CD4-positive, alpha-beta T cell (primary cell): Measurements from ENCODE around the gene OR6C70. TPM values are rescaled to one million over a fixed set of nuclear protein-coding genes. Genes with fewer than 3 reads are reported as not detected.
"Not testable (repeated sequence)": the region's sequence is repeated elsewhere in the genome, so short reads cannot be mapped to it uniquely, and the experiment has no call there.

Experiments
- ATAC-seq: fragments of 200-7000 bp; cut with Tn5 transposase; one replicate; pipeline ENCODE4 v1.10.0; 2022; ENCODE audit warnings: mild to moderate bottlenecking; ENCODE audit not compliant: poor library complexity
- CTCF ChIA-PET: fragments of 350-600 bp; sonication (Branson Sonifier 250); formaldehyde crosslinking; loops from one replicate; lab custom pipeline; 2021; ENCODE audit warnings: antibody characterized with exemption, inconsistent platforms; lab: Charles Lee
- POLR2A ChIA-PET: fragments of 350-600 bp; sonication (Branson Sonifier 250); formaldehyde crosslinking; loops from one replicate; lab custom pipeline; 2021; ENCODE audit warnings: antibody characterized with exemption, inconsistent platforms; lab: Charles Lee
- DNase-seq, 14 experiments: peaks; one replicate each; pipeline ENCODE4 v3.0.0-alpha.2; 2013 to 2020; ENCODE audit warnings: mixed read lengths in 2 of 14
- H3K27ac ChIP-seq, 2 donors: one replicate each; pipeline versions ENCODE4 v1.5.1 to v1.7.0; 2013; ENCODE audit warnings: low read length in 2 of 2, low read depth in 1 of 2, mild to moderate bottlenecking in 1 of 2
- H3K27me3 ChIP-seq, 2 experiments: 1 replicate in 1 of 2; 2 replicates in 1 of 2; pipeline versions ENCODE4 v1.6.1 to v1.7.0; 2013; ENCODE audit warnings: low read length in 2 of 2, control low read depth in 1 of 2, mild to moderate bottlenecking in 1 of 2, moderate library complexity in 1 of 2; ENCODE audit not compliant: insufficient read depth in 2 of 2, control insufficient read depth in 1 of 2
- H3K36me3 ChIP-seq: one replicate; pipeline ENCODE4 v1.6.1; 2013; ENCODE audit warnings: low read length, control low read depth; ENCODE audit not compliant: insufficient read depth
- H3K4me1 ChIP-seq: one replicate; pipeline ENCODE4 v1.6.1; 2013; ENCODE audit warnings: low read length, control low read depth; ENCODE audit not compliant: insufficient read depth
- H3K4me3 ChIP-seq: one replicate; pipeline ENCODE4 v1.5.1; 2013; ENCODE audit warnings: mild to moderate bottlenecking, low read length, moderate library complexity
- H3K9me3 ChIP-seq, 2 experiments: 1 replicate in 1 of 2; 2 replicates in 1 of 2; pipeline versions ENCODE4 v1.6.1 to v1.7.0; 2013; ENCODE audit warnings: low read length in 2 of 2, mild to moderate bottlenecking in 2 of 2, control low read depth in 1 of 2, moderate library complexity in 1 of 2; ENCODE audit not compliant: control insufficient read depth in 1 of 2, insufficient read depth in 1 of 2
- H3K27ac Mint-ChIP-seq: one replicate; pipeline ENCODE4 v1.8.0; 2020; ENCODE audit warnings: mixed read lengths
- H3K27me3 Mint-ChIP-seq: one replicate; pipeline ENCODE4 v1.8.0; 2021; ENCODE audit warnings: mixed read lengths
- H3K36me3 Mint-ChIP-seq: one replicate; pipeline ENCODE4 v1.8.0; 2021; ENCODE audit warnings: low read depth, mixed read lengths
- H3K4me1 Mint-ChIP-seq: one replicate; pipeline ENCODE4 v1.8.0; 2021; ENCODE audit warnings: low read depth, mixed read lengths
- H3K4me3 Mint-ChIP-seq: one replicate; pipeline ENCODE4 v1.8.0; 2020; ENCODE audit warnings: mild to moderate bottlenecking, mixed read lengths
- H3K9me3 Mint-ChIP-seq: one replicate; pipeline ENCODE4 v1.8.0; 2020; ENCODE audit warnings: mixed read lengths
- intact Hi-C, 2 experiments: fragments of 100-400 bp; cut with DNase I in 1 of 2; cut with micrococcal nuclease in 1 of 2; formaldehyde crosslinking; loops; one replicate each; pipeline versions ENCODE4 v1.15.1 to v1.9.0; 2023 to 2025; cut with DNase I, micrococcal nuclease
- total RNA-seq, 174 experiments: library from RNA in 2 of 174; stranded (reverse) in 2 of 174; gene quantifications; one replicate each; pipeline ENCODE4 v1.2.3 and lab custom pipeline; 2021 to 2026
- TF ChIP-seq, protein P1 (sequence below): fragments of 200-600 bp; IDR thresholded peaks from one replicate; pipeline ENCODE4 v1.8.0; 2022; ENCODE audit warnings: antibody characterized with exemption, mild to moderate bottlenecking

OR6C70 gene
- total RNA-seq, 2 experiments from 2014 or later, result not detected

DNA sequence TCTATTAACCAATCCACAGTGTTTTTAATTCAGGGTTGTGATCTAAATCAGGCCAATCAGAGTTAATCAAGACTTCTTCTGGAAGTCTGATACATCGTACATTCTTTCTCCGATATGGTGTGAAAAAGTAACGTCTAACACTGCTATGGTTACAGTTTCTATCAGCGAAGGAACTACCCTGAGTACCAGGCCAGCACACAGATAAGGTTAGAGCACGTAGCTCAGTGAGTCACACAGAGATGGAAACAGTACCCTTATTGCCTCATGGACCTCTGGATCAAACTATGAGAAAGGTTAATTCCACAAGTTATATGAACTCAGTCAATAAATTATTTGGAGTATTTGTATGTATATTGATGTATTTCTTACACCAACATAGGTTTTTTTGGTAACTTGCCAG lies 25.6 kb upstream of the OR6C70 start:
- TF ChIP-seq, protein P1, sequence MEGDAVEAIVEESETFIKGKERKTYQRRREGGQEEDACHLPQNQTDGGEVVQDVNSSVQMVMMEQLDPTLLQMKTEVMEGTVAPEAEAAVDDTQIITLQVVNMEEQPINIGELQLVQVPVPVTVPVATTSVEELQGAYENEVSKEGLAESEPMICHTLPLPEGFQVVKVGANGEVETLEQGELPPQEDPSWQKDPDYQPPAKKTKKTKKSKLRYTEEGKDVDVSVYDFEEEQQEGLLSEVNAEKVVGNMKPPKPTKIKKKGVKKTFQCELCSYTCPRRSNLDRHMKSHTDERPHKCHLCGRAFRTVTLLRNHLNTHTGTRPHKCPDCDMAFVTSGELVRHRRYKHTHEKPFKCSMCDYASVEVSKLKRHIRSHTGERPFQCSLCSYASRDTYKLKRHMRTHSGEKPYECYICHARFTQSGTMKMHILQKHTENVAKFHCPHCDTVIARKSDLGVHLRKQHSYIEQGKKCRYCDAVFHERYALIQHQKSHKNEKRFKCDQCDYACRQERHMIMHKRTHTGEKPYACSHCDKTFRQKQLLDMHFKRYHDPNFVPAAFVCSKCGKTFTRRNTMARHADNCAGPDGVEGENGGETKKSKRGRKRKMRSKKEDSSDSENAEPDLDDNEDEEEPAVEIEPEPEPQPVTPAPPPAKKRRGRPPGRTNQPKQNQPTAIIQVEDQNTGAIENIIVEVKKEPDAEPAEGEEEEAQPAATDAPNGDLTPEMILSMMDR, result no peak
- no peak overlapping the region for H3K4me3 ChIP-seq
- peaks cover 18% of the 10 kb centered on the region for H3K27me3 Mint-ChIP-seq

DNA sequence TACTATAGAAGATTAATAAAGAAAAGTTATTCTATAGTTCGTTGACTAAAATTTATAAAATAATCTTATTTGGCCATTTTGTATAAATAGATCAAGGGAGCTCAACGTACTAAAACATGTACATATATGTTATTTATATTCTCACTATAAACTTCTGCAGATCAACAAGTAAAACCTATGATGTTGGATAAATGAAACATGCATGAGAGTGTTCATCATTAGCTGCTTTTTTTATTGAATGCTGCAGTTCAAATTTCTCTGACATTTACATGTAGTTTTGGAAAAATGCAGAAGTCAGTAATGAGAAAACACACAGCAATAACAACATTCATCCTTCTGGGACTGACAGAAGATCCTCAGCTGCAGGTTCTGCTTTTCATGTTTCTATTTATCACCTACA lies 22.1 kb upstream of the OR6C70 start, which contains the start of gene OR6C68:
Gene OR6C68, plus strand, starts transcription at position 301 of the 400 bp plus-strand sequence. Its CDS starts 0 bp downstream, at position 301.
- no peak within 1 kb of the TSS for H3K27ac Mint-ChIP-seq
- H3K27me3 Mint-ChIP-seq, result peaks cover 14% of the 10 kb centered on the region
- ATAC-seq (no peak), DNase-seq (no peak)
- H3K9me3 ChIP-seq, result no peaks in the 10 kb centered on the region
- H3K4me1 Mint-ChIP-seq, result no peaks in the 10 kb centered on the region
- H3K36me3 Mint-ChIP-seq, result no peaks in the 10 kb centered on the region
- no peak within 1 kb of the TSS for H3K27ac ChIP-seq
- H3K4me3 Mint-ChIP-seq, result no peak within 1 kb of the TSS
- ChIA-PET CTCF (no interaction called here), POLR2A (no interaction called here)
- no peaks in the 10 kb centered on the region for H3K36me3 ChIP-seq
- intact Hi-C loops, result no loop called here
- H3K27me3 ChIP-seq, result no peaks in the 10 kb centered on the region
- no peaks in the 10 kb centered on the region for H3K4me1 ChIP-seq
- TF ChIP-seq, protein P1, result no peak
- no peaks in the 10 kb centered on the region for H3K9me3 Mint-ChIP-seq
- H3K4me3 ChIP-seq, result no peak within 1 kb of the TSS

More for the DNA sequence above, 25.6 kb upstream of the OR6C70 start:
- DNase-seq (no peak), ATAC-seq (no peak)
- H3K4me3 Mint-ChIP-seq, result no peak overlapping the region
- H3K36me3 Mint-ChIP-seq, result no peaks in the 10 kb centered on the region
- CTCF ChIA-PET, result no interaction called here
- H3K4me1 Mint-ChIP-seq, result no peaks in the 10 kb centered on the region
- POLR2A ChIA-PET, result no interaction called here
- H3K9me3 Mint-ChIP-seq, result no peaks in the 10 kb centered on the region
- Histone ChIP-seq H3K27me3 (no peaks in the 10 kb centered on the region), H3K27ac (no peak overlapping the region), H3K9me3 (no peaks in the 10 kb centered on the region), H3K36me3 (no peaks in the 10 kb centered on the region), H3K4me1 (no peaks in the 10 kb centered on the region)
- intact Hi-C loops, result no loop called here
- no peak overlapping the region for H3K27ac Mint-ChIP-seq

DNA sequence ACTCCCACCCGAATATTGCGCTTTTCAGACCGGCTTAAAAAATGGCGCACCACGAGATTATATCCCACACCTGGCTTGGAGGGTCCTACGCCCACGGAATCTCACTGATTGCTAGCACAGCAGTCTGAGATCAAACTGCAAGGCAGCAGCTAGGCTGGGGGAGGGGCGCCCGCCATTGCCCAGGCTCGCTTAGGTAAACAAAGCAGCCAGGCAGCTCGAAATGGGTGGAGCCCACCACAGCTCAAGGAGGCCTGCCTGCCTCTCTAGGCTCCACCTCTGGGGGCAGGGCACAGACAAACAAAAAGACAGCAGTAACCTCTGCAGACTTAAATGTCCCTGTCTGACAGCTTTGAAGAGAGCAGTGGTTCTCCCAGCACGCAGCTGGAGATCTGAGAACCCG lies 14.3 kb upstream of the OR6C70 start:
- POLR2A ChIA-PET, H3K4me1 ChIP-seq, H3K27ac Mint-ChIP-seq, DNase-seq, H3K27ac ChIP-seq, H3K27me3 ChIP-seq, ATAC-seq, CTCF ChIA-PET, H3K4me3 ChIP-seq, H3K4me1 Mint-ChIP-seq, H3K9me3 ChIP-seq, intact Hi-C loops, H3K36me3 ChIP-seq, H3K36me3 Mint-ChIP-seq, H3K4me3 Mint-ChIP-seq, H3K9me3 Mint-ChIP-seq: not testable (repeated sequence)
- H3K27me3 Mint-ChIP-seq, result peaks cover 32% of the 10 kb centered on the region

DNA sequence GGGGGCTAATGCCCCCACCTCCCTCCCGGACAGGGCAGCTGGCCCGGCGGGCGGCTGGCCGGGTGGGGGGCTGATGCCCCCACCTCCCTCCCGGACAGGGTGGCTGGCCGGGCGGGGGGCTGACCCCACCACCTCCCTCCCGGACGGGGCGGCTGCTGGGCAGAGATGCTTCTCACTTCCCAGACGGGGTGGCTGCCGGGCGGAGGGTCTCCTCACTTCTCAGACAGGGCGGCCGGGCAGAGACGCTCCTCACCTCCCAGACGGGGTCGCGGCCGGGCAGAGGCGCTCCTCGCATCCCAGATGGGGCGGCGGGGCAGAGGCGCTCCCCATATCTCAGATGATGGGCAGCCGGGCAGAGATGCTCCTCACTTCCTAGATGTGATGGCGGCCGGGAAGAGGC lies 9.2 kb upstream of the OR6C70 start:
- H3K4me3 Mint-ChIP-seq, H3K27ac ChIP-seq, intact Hi-C loops: not testable (repeated sequence)

More for the DNA sequence above, 9.2 kb upstream of the OR6C70 start:
- CTCF ChIA-PET, H3K27me3 ChIP-seq, H3K4me3 ChIP-seq, ATAC-seq, H3K27ac Mint-ChIP-seq, H3K36me3 Mint-ChIP-seq, H3K9me3 Mint-ChIP-seq, H3K4me1 ChIP-seq, DNase-seq, POLR2A ChIA-PET, H3K9me3 ChIP-seq, H3K4me1 Mint-ChIP-seq, H3K36me3 ChIP-seq: not testable (repeated sequence)
- peaks cover 32% of the 10 kb centered on the region for H3K27me3 Mint-ChIP-seq
